ENCODE data around the gene NQO2. TPM values are rescaled to one million over a fixed set of nuclear protein-coding genes. Genes with fewer than 3 reads are reported as not detected.

NQO2 gene
- total and polyA plus RNA-seq, 2 of the 13 experiments (the other 11 are each of a cell fraction or from before 2014, with no cell fraction given), result 32.2 to 56.5 TPM

DNA sequence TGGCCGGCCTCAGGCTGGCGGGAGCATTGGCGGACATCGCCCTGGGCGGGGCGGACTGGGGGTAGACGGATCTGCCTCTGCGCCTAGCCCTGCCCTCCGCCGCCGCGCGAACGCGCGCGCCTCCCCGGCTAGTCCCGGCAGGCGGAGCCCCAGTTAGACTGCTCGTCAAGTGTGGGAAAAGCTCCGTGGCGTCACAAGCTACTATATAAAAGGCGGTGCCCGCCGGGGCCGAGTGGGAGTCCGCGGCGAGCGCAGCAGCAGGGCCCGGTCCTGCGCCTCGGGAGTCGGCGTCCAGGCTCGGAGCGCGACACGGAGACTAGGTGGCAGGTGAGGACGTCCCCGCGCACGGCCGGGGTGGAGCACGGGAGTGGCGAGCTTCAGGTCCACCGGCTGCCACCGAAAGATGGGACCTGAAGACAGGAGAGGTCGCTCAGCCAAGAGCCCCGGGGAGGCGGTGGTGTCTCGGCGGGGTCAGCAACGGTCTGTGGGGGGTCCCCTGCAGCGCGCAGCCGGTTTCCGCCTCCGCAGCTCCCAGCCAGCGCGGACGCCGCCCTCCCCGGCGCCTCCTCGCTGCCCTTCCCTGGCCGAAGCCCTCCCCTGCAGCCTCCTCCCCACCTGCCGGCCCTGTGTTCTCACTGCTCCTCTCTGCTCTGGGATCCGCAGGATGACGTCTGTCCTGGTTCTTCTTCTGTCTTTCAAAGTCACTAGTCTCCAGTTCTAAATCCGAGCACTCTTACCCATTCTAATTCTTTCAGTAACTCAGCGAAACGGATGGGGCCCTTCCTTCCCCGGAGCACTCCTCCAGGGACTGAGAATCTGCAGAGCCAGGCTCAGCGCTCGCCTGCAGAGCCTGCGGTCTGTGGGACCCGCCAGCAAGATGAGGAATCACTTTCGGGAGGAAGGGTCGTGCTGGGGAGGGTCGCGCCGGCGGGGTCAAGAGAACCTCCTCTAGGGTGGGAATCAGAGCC lies 64.3 kb downstream of the NQO2 start (continued):
- TF ChIP-seq, protein P1, sequence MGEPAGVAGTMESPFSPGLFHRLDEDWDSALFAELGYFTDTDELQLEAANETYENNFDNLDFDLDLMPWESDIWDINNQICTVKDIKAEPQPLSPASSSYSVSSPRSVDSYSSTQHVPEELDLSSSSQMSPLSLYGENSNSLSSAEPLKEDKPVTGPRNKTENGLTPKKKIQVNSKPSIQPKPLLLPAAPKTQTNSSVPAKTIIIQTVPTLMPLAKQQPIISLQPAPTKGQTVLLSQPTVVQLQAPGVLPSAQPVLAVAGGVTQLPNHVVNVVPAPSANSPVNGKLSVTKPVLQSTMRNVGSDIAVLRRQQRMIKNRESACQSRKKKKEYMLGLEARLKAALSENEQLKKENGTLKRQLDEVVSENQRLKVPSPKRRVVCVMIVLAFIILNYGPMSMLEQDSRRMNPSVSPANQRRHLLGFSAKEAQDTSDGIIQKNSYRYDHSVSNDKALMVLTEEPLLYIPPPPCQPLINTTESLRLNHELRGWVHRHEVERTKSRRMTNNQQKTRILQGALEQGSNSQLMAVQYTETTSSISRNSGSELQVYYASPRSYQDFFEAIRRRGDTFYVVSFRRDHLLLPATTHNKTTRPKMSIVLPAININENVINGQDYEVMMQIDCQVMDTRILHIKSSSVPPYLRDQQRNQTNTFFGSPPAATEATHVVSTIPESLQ (CRISPR knock-in tag; conservative IDR thresholded peaks at IDR 0.05), result no peak
- TF ChIP-seq ZFX (CRISPR knock-in tag; IDR thresholded peaks at IDR 0.05; ENCODE audit: low read depth) (peak; percentile 87), ZNF326 (CRISPR knock-in tag; IDR thresholded peaks at IDR 0.05; ENCODE audit: borderline replicate concordance) (no peak), PHF20 (CRISPR knock-in tag; IDR thresholded peaks at IDR 0.05) (no peak), KMT2B (CRISPR knock-in tag; IDR thresholded peaks at IDR 0.05) (peak; percentile 86), ZFP90 (CRISPR knock-in tag; IDR thresholded peaks at IDR 0.05; ENCODE audit: borderline replicate concordance) (peak; percentile 15; the same call in 1 of the 2 replicates), ZNF343 (CRISPR knock-in tag; IDR thresholded peaks at IDR 0.05) (peak; percentile 58; the same call in 1 of the 2 replicates), ZFP1 (CRISPR knock-in tag; IDR thresholded peaks at IDR 0.05) (no peak), YY1 (IDR thresholded peaks at IDR 0.05; ENCODE audit: insufficient read depth, insufficient replicate concordance, low read depth, low read length) (peak; percentile 49), ZNF136 (CRISPR knock-in tag; IDR thresholded peaks at IDR 0.05; ENCODE audit: low read depth) (peak; percentile 89), ZFP36L1 (CRISPR knock-in tag; IDR thresholded peaks at IDR 0.05) (0 out of 2 replicates have a peak, but pooled peaks have one; percentile 63), NR2C2 (CRISPR knock-in tag; IDR thresholded peaks at IDR 0.05; ENCODE audit: borderline replicate concordance) (0 out of 2 replicates have a peak, but pooled peaks have one; percentile 32), ZNF274 (CRISPR knock-in tag; IDR thresholded peaks at IDR 0.05) (peak; percentile 85; the same call in 1 of the 2 replicates), ZNF441 (CRISPR knock-in tag; IDR thresholded peaks at IDR 0.05; ENCODE audit: borderline replicate concordance) (0 out of 2 replicates have a peak, but pooled peaks have one; percentile 52), CBX1 (IDR thresholded peaks at IDR 0.05; ENCODE audit: low read depth) (peak; percentile 94), AHR (CRISPR knock-in tag; IDR thresholded peaks at IDR 0.05) (0 out of 2 replicates have a peak, but pooled peaks have one; percentile 86), ZNF547 (CRISPR knock-in tag; IDR thresholded peaks at IDR 0.05) (peak; percentile 71; the same call in 1 of the 2 replicates), ZNF652 (CRISPR knock-in tag; IDR thresholded peaks at IDR 0.05; ENCODE audit: borderline replicate concordance, low read depth) (no peak), ZNF350 (CRISPR knock-in tag; IDR thresholded peaks at IDR 0.05; ENCODE audit: borderline replicate concordance, low read depth) (peak; percentile 81), REPIN1 (CRISPR knock-in tag; IDR thresholded peaks at IDR 0.05; ENCODE audit: borderline replicate concordance, low read depth) (peak; percentile 83)
- TF ChIP-seq, protein P2, sequence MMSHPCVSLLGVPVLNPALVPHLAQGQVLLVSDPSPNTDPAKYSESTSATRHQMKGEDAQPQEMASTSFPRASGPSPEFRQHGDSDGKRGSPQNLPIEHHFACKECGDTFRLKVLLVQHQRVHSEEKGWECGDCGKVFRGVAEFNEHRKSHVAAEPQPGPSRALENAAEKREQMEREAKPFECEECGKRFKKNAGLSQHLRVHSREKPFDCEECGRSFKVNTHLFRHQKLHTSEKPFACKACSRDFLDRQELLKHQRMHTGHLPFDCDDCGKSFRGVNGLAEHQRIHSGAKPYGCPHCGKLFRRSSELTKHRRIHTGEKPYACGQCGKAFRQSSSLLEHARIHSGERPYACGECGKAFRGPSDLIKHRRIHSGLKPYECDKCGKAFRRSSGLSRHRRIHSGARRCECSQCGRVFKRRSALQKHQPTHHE (CRISPR knock-in tag; IDR thresholded peaks at IDR 0.05; ENCODE audit: borderline replicate concordance), result peak; percentile 18; the same call in 1 of the 2 replicates
- TF ChIP-seq, protein P3, sequence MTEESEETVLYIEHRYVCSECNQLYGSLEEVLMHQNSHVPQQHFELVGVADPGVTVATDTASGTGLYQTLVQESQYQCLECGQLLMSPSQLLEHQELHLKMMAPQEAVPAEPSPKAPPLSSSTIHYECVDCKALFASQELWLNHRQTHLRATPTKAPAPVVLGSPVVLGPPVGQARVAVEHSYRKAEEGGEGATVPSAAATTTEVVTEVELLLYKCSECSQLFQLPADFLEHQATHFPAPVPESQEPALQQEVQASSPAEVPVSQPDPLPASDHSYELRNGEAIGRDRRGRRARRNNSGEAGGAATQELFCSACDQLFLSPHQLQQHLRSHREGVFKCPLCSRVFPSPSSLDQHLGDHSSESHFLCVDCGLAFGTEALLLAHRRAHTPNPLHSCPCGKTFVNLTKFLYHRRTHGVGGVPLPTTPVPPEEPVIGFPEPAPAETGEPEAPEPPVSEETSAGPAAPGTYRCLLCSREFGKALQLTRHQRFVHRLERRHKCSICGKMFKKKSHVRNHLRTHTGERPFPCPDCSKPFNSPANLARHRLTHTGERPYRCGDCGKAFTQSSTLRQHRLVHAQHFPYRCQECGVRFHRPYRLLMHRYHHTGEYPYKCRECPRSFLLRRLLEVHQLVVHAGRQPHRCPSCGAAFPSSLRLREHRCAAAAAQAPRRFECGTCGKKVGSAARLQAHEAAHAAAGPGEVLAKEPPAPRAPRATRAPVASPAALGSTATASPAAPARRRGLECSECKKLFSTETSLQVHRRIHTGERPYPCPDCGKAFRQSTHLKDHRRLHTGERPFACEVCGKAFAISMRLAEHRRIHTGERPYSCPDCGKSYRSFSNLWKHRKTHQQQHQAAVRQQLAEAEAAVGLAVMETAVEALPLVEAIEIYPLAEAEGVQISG (CRISPR knock-in tag; IDR thresholded peaks at IDR 0.05), result peak; percentile 69
